GM20000 (cell line): ENCODE measurements around the gene NUDT7.

Experiments
- DNase-seq: peaks from one replicate; pipeline ENCODE4 v3.0.0; 2012; ENCODE audit warnings: low spot score
- CTCF ChIP-seq: IDR thresholded peaks from 2 replicates; pipeline ENCODE4 v1.5.1; 2012; ENCODE audit warnings: mild to moderate bottlenecking, control low read depth; ENCODE audit errors: extremely low read depth, missing control alignments

Gene NUDT7

GRCh38 chr16:77785373-77785764, 63.1 kb downstream of the NUDT7 start:
- TF ChIP-seq CTCF = no peak
- no peak for DNase-seq

- TF ChIP-seq CTCF = no peak
- DNase-seq = no peak
Measured at GRCh38 chr16:77786186-77786847, 64.0 kb downstream of the NUDT7 start.

- TF ChIP-seq CTCF = no peak
- no peak for DNase-seq
Measured at GRCh38 chr16:77787452-77787851, 65.1 kb downstream of the NUDT7 start.

GRCh38 chr16:77788181-77789084, 66.1 kb downstream of the NUDT7 start, which contains the start of gene VAT1L:
Gene VAT1L (plus strand): TSS chr16:77788564. CDS start chr16:77788683, 119 bp downstream.
- TF ChIP-seq CTCF = no peak
- DNase-seq = no peak

- DNase-seq = no peak
Measured at GRCh38 chr16:77789085-77790008, 67.0 kb downstream of the NUDT7 start.

GRCh38 chr16:77790009-77790372, 67.7 kb downstream of the NUDT7 start:
- no peak for TF ChIP-seq CTCF
- DNase-seq = no peak

More at GRCh38 chr16:77789085-77790008, 67.0 kb downstream of the NUDT7 start:
- no peak for TF ChIP-seq CTCF
